ENCODE measurements around the gene PATE2.

The PATE2 gene

DNA sequence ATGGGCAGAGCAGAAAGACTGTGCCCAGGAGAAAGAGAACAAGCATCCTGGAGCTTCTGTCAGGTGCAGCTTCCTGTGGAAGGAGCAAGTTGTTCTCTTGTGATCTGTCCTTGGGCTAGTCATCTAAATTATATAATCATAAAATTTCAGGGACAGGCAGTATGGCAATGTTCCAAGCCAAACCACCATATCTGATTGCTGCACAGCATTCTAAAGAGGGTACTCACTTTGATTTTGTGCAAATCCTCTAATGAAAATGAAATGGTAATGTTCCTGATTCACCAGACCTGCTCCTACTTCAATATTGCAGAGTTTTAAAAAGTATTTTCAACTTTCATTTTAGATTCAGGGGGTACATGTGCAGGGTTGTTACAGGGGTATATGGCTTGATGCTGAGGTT, at the start of gene PATE2:
PATE2 (minus strand) TSS at position 101 of the 400 bp plus-strand sequence; CDS start at position 46, 55 bp downstream.
- DNase-seq, result no peak

DNA sequence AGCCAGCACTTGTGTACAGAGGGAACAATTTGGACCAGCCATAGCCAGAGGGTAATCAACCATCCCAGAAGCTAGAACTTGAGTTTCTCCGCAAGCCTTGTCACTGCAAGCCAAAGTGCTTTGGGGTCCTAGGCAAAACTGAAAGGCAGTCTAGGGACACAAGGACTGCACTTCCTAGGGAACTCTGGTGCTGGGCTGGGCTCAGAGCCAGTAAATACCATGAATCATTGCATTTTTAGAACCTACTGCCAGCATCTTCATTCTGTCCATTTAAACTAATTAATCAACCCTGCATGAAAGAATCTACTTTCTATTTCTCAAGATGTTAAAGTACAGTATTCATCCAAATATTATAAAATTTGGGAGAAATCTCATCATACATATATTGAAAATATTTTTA, 29.3 kb upstream of the PATE2 start:
- DNase-seq, result no peak

DNA sequence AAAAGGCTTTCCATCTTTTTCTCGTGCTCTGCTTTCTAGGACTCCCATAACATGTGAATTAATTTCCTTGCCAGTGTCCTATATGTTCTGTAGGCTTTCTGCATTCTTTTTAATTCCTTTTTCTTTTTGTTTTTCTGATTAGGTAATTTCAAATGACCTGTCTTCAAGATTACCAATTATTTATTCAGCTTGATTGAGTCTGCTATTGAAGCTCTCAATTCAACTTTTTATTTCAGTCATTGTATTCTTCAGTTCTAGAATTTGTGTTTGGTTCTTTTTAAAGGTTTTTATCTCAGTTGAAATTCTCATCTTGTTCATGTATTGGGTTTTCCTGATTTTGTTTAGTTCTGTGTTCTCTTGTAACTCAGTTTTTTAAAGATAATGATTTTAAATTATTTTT, 23.8 kb upstream of the PATE2 start:
- no peak for DNase-seq

DNA sequence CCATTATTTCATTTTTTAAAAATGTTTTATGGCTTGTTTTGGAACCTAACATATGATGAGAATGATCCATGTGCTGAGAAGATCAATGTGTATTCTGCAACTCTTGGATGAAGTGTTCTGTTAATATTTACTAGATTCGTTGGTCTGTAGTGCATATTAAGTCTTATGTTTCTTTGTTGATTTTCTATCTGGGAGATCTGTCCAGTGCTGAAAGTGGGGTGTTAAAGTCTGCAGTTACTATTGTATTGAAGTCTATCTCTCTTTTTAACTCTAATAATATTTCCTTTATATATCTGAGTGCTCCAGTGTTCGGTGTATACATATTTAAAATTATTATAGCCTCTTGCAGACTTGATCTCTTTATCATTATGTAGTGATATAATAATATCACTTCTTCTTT, 21.2 kb upstream of the PATE2 start:
- no peak for DNase-seq

DNA sequence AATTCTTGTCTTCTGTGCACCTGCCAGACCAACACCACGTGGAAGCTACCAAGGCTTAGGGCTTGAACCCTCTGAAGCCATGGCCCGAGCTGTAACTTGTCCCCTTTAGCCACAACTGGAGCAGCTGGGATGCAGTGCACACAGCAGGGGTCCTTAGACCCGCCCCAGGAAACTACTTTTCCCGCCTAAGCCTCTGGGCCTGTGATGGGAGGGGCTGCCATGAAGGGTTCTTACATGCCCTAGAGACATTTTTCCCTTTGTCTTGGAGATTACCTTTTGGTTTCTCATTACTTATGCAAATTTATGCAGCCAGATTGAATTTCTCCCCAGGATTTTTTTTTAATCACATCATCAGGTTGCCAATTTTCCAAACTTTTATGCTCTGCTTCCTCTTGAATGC, 19.0 kb upstream of the PATE2 start:
- DNase-seq, result no peak

- DNase-seq, result no peak
Observed at GRCh38 chr11:125790825-125791224, 12.2 kb upstream of the PATE2 start.

- DNase-seq, result no peak
Observed at GRCh38 chr11:125787827-125788226, 9.2 kb upstream of the PATE2 start, which contains the start of gene PATE3. Gene PATE3 (plus strand): TSS chr11:125788127. CDS start chr11:125788152, 25 bp downstream.

GRCh38 chr11:125784678-125785077, 6.0 kb upstream of the PATE2 start:
- no peak for DNase-seq

DNA sequence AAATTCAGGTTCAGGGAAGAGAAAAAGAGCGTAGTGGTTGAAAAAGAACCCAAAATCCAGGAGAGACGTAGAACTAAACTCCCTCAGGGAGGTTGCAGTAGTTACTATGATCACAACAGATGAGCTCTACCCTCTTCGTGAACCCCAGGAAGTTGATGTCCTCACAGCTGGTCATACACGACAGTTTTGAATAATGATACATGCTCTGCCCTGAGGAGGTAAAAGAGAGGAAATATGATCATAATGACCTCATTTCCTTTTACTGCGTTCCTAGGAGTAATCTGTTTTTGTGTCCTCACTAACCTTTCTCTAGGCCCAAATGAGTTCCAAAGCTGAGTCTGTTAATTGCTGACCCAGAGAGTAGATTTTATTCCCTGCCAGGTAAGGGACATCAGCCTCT, 1.3 kb downstream of the PATE2 start:
- no peak for DNase-seq

GRCh38 chr11:125773516-125773915, 5.1 kb downstream of the PATE2 start:
- DNase-seq, result no peak

DNA sequence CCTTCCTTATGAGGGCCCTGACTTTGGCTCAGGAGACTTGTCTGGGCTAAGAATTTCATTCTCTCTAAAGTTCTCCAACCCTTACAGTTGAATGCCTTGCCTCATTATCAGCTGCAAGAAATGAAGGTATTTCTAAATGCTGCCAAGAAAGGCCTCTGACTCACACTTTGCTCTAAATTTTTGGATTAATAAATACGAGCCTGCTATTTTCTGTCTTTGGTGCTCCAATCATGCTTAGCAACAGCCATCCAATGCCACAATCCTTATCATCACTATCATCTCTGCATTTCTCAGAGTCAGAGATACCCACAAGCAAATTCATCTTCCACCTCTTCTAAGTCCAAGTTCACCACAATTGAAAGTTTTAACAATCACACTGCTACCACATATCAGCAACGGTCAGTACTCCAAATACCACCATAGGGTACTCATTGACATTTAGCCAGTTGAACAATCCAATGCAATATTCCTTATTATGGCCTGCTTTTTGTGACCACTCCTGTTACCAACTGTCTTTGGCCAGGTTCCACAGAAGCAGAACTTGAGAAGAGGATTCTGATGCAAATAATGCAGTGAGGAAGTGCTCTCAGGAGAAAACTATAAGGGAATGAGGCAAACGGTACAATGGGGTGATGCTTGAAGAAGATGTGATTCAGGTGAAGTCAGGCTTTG, 5.7 kb downstream of the PATE2 start:
- DNase-seq, result no peak

- DNase-seq, result no peak
Observed at GRCh38 chr11:125770583-125770982, 8.0 kb downstream of the PATE2 start.

GRCh38 chr11:125768336-125769046, 10.1 kb downstream of the PATE2 start:
- no peak for DNase-seq

DNA sequence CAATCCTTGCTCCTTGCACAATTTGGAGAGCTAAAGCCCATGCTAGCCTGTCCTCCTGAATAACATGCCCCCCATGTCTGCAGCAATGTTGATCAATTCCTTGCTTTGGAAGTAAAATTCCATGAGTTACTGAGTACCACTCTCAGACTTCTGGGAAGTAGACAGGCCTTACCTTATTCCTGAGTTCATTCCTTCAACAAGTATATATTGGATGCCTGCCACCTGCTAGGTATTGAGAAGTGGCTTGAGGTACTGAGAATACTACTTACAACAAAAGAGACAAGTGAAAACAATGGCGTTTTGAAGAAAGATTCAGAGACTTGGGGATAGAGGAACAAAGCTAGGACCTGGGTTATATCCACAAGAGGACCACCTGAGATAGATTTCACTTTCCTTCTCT, 12.4 kb downstream of the PATE2 start:
- DNase-seq, result no peak

DNA sequence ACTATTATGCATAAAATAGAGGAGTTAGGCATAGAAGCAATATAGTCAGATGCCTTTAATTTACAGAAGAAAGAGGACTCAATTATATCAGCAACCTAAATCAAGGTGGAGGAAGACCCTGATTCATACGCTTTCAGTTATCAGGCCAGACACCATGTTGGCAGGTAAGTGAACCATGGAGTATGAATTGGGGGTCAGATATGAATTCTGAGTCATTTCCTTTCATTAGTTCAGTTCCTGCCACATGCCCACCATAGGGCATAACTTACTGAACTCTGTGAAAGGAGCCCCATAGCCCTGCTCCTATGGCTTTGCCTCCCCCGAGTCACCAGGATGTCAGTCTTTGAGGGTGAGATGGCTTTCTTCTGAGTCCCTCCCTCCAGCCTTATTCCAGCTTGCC, 15.1 kb downstream of the PATE2 start:
- DNase-seq, result no peak

DNA sequence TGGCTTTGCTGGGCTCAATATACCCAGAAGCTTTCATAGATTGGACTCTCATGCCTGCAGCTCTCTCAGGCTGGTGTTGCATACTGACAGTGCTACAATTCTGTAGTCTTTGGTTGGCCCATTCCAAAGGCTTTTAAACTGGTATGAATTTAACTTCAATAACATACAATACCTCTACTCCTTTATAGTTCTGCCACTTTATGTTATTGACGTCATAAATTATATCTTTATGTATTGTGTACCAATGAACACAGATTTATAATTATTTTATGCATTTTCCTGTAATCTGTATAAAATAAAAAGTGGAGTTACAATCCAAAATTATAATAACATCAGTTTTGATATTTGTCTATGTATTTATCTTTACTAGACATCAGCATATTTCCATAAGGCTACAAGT, 16.2 kb downstream of the PATE2 start:
- DNase-seq, result no peak

DNA sequence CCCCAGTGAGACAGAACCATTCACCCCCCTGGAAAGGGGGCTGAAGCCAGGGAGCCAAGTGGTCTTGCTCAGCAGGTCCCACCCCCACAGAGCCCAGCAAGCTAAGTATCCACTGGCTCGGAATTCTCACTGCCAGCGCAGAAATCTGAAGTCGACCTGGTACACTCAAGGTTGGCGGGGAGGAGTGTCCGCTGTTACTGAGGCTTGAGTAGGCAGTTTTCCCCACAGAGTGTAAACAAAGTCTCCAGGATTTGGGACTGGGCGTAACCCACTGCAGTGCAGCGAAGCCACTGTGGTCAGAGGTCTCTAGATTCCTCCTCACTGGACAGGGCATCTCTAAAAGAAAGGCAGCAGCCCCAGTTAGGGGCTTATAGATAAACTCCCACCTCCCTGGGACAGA, 22.6 kb downstream of the PATE2 start:
- DNase-seq, result no peak

DNA sequence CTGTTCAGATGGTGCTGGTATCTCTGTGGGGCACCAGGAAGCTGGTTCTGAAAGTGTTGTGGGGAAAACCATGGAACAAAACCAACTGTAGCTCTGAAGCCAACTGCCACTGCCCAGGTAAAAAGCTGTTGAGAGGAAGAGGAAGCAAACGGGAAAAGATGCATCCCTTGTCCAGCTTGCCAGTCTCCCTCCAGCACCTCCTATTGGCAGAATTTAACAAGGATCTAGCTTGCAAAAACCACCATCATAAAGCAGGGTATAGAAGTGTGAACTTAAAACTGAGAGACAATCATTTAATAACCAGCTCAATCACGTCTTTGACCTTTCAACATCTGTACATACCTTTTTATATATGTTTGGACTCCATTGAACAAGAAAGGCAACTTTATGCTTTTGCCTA, 28.0 kb downstream of the PATE2 start:
- DNase-seq, result no peak

DNA sequence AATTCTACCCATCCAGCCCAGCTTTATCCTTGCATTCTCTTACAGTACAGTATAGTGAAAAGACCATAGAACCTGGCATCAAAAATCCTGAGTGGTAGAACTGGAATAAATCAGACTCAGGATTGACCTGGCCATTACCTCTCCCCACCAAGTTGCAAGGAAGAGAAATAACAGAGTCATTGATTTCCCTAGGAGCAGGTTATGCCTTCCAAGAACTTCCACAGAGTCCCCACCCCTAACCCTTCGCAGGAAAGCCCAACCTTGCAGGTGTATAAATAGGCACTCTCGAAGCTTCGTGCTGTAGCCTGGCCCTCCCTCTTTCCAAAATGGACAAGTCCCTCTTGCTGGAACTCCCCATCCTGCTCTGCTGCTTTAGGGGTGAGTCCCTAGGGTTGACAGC, 32.6 kb downstream of the PATE2 start, which contains the start of gene PATE1:
PATE1 (plus strand) TSS at position 301 of the 400 bp plus-strand sequence; CDS start at position 327, 26 bp downstream.
- DNase-seq, result no peak

- no peak for DNase-seq
Observed at GRCh38 chr11:125743681-125744080, 34.9 kb downstream of the PATE2 start.

GRCh38 chr11:125740617-125741016, 38.0 kb downstream of the PATE2 start:
- no peak for DNase-seq

DNA sequence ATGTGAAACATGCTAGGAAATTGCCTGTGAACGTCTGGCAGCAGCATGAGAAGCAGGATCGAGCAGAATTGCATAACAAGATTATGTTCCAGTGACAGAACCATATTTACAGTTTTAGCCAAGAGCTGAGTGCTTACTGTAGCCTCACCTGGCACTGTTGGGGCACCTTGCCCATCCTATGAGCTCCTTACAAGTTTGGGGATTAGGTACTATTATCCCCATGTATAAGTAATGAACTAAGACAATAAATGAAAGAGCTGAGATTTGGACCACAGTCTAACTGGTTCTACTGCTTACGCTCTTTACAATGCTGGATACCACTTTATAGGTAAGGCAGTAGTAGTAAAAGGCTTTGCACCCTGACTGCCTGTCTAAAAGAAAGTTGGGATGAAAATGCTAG, 49.7 kb downstream of the PATE2 start:
- DNase-seq, result no peak

Data from NCI-H1105 (cell line).